ENCODE data around the gene SLC18A3. TPM values are rescaled to one million over a fixed set of nuclear protein-coding genes. Genes with fewer than 3 reads are reported as not detected.

The SLC18A3 gene
- total RNA-seq, 4 donors from 2014 or later = not detected

DNA sequence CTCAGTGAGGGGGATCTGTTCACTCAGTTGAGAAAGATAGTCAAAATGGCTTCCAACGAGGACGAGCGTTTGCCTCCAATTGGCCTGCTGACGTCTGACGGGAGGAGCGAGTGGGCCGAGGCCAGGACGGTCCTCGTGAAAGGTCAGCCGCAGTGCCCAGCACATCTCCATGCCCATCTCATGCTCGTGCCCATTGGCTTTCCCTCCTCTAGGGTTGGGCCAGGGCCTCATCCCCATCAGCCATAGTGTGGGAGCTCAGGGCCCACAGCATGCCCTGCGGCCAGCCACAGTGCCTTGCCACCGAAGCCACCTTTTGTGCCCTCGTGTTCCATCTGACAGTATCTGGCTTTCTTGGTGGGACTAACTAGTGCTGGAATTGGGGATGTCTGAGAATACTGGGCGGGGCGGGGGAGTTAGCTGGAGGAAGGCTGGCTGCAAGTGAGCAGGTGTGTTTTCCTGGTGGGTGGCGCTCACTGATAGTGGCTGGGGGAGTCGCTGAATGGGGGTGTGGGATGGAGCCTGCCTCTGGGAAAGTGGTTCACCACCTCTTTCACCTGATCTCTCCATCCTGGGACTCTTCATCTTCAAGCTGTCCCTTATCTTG, 17.6 kb downstream of the SLC18A3 start:
- H3K36me3 ChIP-seq = no peaks in the 10 kb centered on the region
- TF ChIP-seq POLR2A (IDR thresholded peaks at IDR 0.05) (no peak), EP300 (IDR thresholded peaks at IDR 0.05) (no peak), POLR2AphosphoS5 (IDR thresholded peaks at IDR 0.05) (no peak)
- TF ChIP-seq, protein P1, sequence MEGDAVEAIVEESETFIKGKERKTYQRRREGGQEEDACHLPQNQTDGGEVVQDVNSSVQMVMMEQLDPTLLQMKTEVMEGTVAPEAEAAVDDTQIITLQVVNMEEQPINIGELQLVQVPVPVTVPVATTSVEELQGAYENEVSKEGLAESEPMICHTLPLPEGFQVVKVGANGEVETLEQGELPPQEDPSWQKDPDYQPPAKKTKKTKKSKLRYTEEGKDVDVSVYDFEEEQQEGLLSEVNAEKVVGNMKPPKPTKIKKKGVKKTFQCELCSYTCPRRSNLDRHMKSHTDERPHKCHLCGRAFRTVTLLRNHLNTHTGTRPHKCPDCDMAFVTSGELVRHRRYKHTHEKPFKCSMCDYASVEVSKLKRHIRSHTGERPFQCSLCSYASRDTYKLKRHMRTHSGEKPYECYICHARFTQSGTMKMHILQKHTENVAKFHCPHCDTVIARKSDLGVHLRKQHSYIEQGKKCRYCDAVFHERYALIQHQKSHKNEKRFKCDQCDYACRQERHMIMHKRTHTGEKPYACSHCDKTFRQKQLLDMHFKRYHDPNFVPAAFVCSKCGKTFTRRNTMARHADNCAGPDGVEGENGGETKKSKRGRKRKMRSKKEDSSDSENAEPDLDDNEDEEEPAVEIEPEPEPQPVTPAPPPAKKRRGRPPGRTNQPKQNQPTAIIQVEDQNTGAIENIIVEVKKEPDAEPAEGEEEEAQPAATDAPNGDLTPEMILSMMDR (IDR thresholded peaks at IDR 0.05) = no peak
- DNase-seq (ENCODE audit: low spot score in 2 of 2) = peak; percentile 49 to 74
- 93% methylated on average over 14 of the region's 18 CpGs for WGBS
- no peak overlapping the region for H3K4me3 ChIP-seq
- H3K27ac ChIP-seq = no peak overlapping the region
- H3K4me1 ChIP-seq = no peaks in the 10 kb centered on the region
- no peaks in the 10 kb centered on the region for H3K9me3 ChIP-seq
- H3K27me3 ChIP-seq = peaks cover 14% of the 10 kb centered on the region

DNA sequence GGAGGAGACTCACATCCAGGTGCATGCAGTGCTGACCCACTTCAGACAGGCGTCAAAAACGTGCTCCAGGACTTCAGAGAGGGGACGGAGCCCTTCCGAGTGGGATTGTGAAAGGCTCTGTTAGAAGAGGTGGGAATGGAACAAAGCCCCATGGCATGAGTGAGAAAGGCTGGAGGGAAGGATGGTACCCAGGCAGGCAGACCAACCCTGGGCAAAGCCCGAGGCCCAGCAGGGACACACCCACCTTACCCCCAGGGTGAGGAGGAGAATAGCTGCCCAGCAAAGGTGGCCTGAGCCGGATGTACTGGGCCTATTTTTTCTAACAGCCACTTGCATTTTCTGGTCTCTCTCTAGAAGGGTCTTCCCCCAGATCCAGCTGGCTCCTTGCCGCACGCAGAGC, 18.5 kb downstream of the SLC18A3 start:
- Histone ChIP-seq H3K9me3 (no peaks in the 10 kb centered on the region), H3K27ac (no peak overlapping the region), H3K4me3 (no peak overlapping the region), H3K27me3 (peaks cover 15% of the 10 kb centered on the region), H3K36me3 (no peaks in the 10 kb centered on the region), H3K4me1 (no peaks in the 10 kb centered on the region)
- no peak for TF ChIP-seq POLR2AphosphoS5 (IDR thresholded peaks at IDR 0.05)
- TF ChIP-seq, protein P1 (IDR thresholded peaks at IDR 0.05) = no peak
- TF ChIP-seq POLR2A (IDR thresholded peaks at IDR 0.05) = no peak
- no peak for TF ChIP-seq EP300 (IDR thresholded peaks at IDR 0.05)
- 87% methylated on average over 8 of the region's 8 CpGs for whole genome bisulfite sequencing
- peak; percentile 38 to 66 for DNase-seq (ENCODE audit: low spot score in 2 of 2)

DNA sequence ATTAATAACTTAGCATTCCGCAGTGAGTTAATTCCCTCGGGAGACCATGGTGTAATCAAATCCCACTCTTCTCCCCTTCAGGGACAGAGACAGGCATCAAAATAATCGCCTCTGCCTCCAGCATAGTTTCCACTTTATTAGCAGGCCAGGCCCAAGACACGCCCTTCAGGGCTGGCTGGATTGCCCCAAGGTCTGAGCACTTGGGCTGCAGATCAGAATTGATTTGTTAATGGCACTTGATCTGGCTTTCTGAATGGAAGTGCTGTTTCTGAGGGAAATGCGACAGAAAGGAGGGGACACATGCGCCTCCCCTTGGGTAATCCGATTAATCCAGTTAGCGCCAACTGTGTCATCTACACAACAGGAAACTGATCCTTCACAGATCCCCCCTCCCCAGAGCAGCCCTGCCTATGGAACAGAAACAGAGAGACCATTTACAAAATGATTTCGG, 19.3 kb downstream of the SLC18A3 start:
- WGBS = 68% methylated on average over 9 of the region's 9 CpGs
- TF ChIP-seq EP300 (IDR thresholded peaks at IDR 0.05) (no peak), POLR2AphosphoS5 (IDR thresholded peaks at IDR 0.05) (no peak), POLR2A (IDR thresholded peaks at IDR 0.05) (no peak)
- TF ChIP-seq, protein P1 (IDR thresholded peaks at IDR 0.05) = no peak
- no peaks in the 10 kb centered on the region for H3K9me3 ChIP-seq
- H3K4me3 ChIP-seq = no peak overlapping the region
- DNase-seq (ENCODE audit: low spot score in 2 of 2) = peak in 1 of 2 donors; percentile 5
- no peak overlapping the region for H3K27ac ChIP-seq
- peaks cover 12% of the 10 kb centered on the region for H3K27me3 ChIP-seq
- H3K36me3 ChIP-seq = no peaks in the 10 kb centered on the region
- no peaks in the 10 kb centered on the region for H3K4me1 ChIP-seq

DNA sequence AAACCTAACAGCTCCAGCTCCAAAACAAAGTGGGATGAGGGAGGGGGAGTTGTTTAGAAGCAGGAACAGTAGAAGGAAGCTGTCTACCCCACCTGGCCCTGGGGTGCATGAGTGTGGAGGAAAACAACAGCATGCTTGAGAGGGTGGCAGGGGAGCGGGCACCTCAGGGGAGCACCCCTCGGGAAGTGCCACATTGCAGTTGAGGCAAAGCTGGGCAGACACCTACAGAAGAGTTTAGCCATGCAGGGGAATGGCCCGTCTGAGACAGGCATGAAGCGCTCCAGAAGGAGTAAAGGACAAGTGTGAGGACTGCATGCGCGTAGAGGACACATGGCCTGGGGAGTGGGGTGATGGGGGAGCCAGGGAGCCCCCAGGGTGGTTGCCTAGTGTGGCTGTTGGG, 21.9 kb downstream of the SLC18A3 start:
- no peaks in the 10 kb centered on the region for H3K9me3 ChIP-seq
- H3K4me3 ChIP-seq = no peak overlapping the region
- H3K36me3 ChIP-seq = no peaks in the 10 kb centered on the region
- no peaks in the 10 kb centered on the region for H3K4me1 ChIP-seq
- peak; percentile 34 to 35 for DNase-seq (ENCODE audit: low spot score in 2 of 2)
- TF ChIP-seq, protein P1 (IDR thresholded peaks at IDR 0.05) = no peak
- TF ChIP-seq EP300 (IDR thresholded peaks at IDR 0.05) (no peak), POLR2A (IDR thresholded peaks at IDR 0.05) (no peak), POLR2AphosphoS5 (IDR thresholded peaks at IDR 0.05) (no peak)
- H3K27me3 ChIP-seq = peaks cover 12% of the 10 kb centered on the region
- 88% methylated on average over 6 of the region's 6 CpGs for WGBS
- H3K27ac ChIP-seq = no peak overlapping the region

DNA sequence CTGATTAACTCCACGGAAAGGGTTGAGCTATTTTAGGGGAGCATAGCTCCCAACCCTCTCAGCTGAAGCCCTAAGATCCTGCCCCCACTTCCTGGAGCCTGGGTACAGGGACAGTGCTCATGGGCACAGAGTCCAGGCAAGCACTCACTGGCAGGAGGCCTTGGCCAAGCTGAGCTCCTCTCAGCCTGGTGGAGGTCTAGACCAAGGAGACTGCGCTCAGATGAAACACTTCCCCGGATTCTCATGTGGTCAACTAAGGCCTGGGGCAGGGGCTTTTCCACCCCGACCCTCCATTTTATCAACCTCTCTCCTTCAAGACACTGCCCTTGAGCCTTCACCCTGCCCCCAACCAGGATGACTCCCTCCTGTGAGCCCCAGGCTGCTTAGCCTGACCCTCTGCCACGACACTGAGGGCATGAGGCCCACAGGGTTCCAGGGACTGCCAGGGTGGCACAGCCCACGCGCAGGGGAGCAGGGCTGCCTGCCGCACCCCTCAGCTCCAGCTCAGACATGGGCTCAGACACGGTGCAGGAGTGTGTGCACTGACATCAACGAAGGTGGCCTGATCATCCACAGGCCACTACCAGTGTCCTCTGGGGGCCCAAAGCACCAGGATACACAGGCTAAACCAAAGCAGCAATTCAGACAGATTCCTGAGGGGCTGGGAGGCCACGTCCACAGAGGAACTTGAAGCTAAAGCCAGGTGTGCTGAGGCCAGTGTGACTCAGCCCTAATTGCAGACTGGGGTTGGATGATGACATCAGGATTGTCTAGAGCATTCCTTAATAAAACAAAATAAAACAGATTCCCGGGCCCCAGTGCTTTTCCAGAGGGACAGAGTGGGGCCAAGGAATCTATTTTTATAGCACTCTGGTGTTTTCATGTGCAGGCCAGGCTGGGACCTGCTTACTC, 22.6 kb downstream of the SLC18A3 start:
- Histone ChIP-seq H3K9me3 (no peaks in the 10 kb centered on the region), H3K36me3 (no peaks in the 10 kb centered on the region), H3K4me1 (no peaks in the 10 kb centered on the region), H3K27ac (no peak overlapping the region), H3K27me3 (peaks cover 12% of the 10 kb centered on the region), H3K4me3 (no peak overlapping the region)
- TF ChIP-seq POLR2A (IDR thresholded peaks at IDR 0.05) (no peak), EP300 (IDR thresholded peaks at IDR 0.05) (no peak)
- TF ChIP-seq, protein P1 (IDR thresholded peaks at IDR 0.05) = no peak
- DNase-seq (ENCODE audit: low spot score in 2 of 2) = peak; percentile 35 to 58
- 55% methylated on average over 11 of the region's 12 CpGs for WGBS

Data from suprapubic skin (tissue), 4 donors.